ENCODE results near the gene HYAL1. TPM values are rescaled to one million over a fixed set of nuclear protein-coding genes. Genes with fewer than 3 reads are reported as not detected.

The HYAL1 gene
- total RNA-seq, 1 donor from 2014 or later, result 78.8 TPM

GRCh38 chr3:50325113-50325480 is 21.7 kb upstream of the HYAL1 start:
- DNase-seq (no peak), ATAC-seq (no peak)
- Histone ChIP-seq H3K36me3 (peaks cover 24% of the 10 kb centered on the region), H3K27me3 (no peaks in the 10 kb centered on the region), H3K4me3 (no peak overlapping the region), H3K27ac (peak overlapping the region; percentile 98), H3K9me3 (no peaks in the 10 kb centered on the region), H3K4me1 (peaks cover 48% of the 10 kb centered on the region)
- no peak for TF ChIP-seq CTCF (IDR thresholded peaks at IDR 0.05)
- intact Hi-C loops (cut with DNase I), result no loop called here

- Histone ChIP-seq H3K36me3 (peaks cover 20% of the 10 kb centered on the region), H3K27me3 (no peaks in the 10 kb centered on the region), H3K4me1 (peaks cover 54% of the 10 kb centered on the region), H3K4me3 (peak overlapping the region; percentile 2), H3K9me3 (no peaks in the 10 kb centered on the region), H3K27ac (peak overlapping the region; percentile 98)
- TF ChIP-seq CTCF (IDR thresholded peaks at IDR 0.05), result peak; percentile 90
- ATAC-seq, result peak; percentile 17
- intact Hi-C loops (cut with DNase I), result no loop called here
- DNase-seq, result peak; percentile 86
These were observed 21.2 kb upstream of the HYAL1 start for GRCh38 chr3:50324351-50325112.

- Histone ChIP-seq H3K4me3 (peak overlapping the region; percentile 11), H3K4me1 (peaks cover 60% of the 10 kb centered on the region), H3K9me3 (no peaks in the 10 kb centered on the region), H3K36me3 (peaks cover 20% of the 10 kb centered on the region), H3K27ac (peak overlapping the region; percentile 98), H3K27me3 (no peaks in the 10 kb centered on the region)
- TF ChIP-seq CTCF (IDR thresholded peaks at IDR 0.05), result no peak
- DNase-seq, result peak; percentile 69
- intact Hi-C loops (cut with DNase I), result no loop called here
- ATAC-seq, result peak; percentile 1
These were observed 20.3 kb upstream of the HYAL1 start for GRCh38 chr3:50323614-50324199.

- peak overlapping the region; percentile 98 for H3K27ac ChIP-seq
- H3K4me1 ChIP-seq, result peaks cover 60% of the 10 kb centered on the region
- peaks cover 26% of the 10 kb centered on the region for H3K36me3 ChIP-seq
- H3K27me3 ChIP-seq, result no peaks in the 10 kb centered on the region
- H3K4me3 ChIP-seq, result peak overlapping the region; percentile 66
- DNase-seq, result no peak
- intact Hi-C loops (cut with DNase I), result no loop called here
- no peak for TF ChIP-seq CTCF (IDR thresholded peaks at IDR 0.05)
- no peaks in the 10 kb centered on the region for H3K9me3 ChIP-seq
- no peak for ATAC-seq
These were observed 19.8 kb upstream of the HYAL1 start for GRCh38 chr3:50323092-50323600.

GRCh38 chr3:50322386-50323091 is 19.2 kb upstream of the HYAL1 start, which contains the start of gene HYAL2:
HYAL2 (minus strand) TSS chr3:50322745; CDS start chr3:50320489, 2,256 bp downstream.
- peak; percentile 1 for ATAC-seq
- DNase-seq, result peak; percentile 77
- no peak for TF ChIP-seq CTCF (IDR thresholded peaks at IDR 0.05)
- peaks cover 64% of the 10 kb centered on the region for H3K4me1 ChIP-seq
- peaks cover 32% of the 10 kb centered on the region for H3K36me3 ChIP-seq
- H3K27ac ChIP-seq, result peak within 1 kb of the TSS; percentile 98
- peak within 1 kb of the TSS; percentile 66 for H3K4me3 ChIP-seq
- no peaks in the 10 kb centered on the region for H3K9me3 ChIP-seq
- intact Hi-C loops (cut with DNase I), result no loop called here
- no peaks in the 10 kb centered on the region for H3K27me3 ChIP-seq

Measured in upper lobe of right lung (tissue), 1 donor.